CD4-positive, alpha-beta T cell treated with Interleukin-17A for 4 hours (primary cell): Measurements from ENCODE around the gene ENO3.

Experiments used
- DNase-seq: peaks from one replicate; pipeline ENCODE4 v3.0.0-alpha.2; 2020; ENCODE audit warnings: mixed read lengths

Gene ENO3

GRCh38 chr17:4950075-4950745 lies 709 bp upstream of the ENO3 start:
- DNase-seq, result peak; percentile 76

GRCh38 chr17:4951486-4951885 lies 567 bp downstream of the ENO3 start:
- DNase-seq, result no peak

- no peak for DNase-seq
Observed at GRCh38 chr17:4953451-4953961, 2.6 kb downstream of the ENO3 start.

- DNase-seq, result no peak
Observed at GRCh38 chr17:4955091-4955490, 4.2 kb downstream of the ENO3 start.

- DNase-seq, result peak; percentile 76
Observed at GRCh38 chr17:4956493-4957061, 5.7 kb downstream of the ENO3 start.

GRCh38 chr17:4958102-4958501 lies 7.2 kb downstream of the ENO3 start:
- no peak for DNase-seq

GRCh38 chr17:4959261-4959965 lies 8.5 kb downstream of the ENO3 start:
- DNase-seq, result no peak

GRCh38 chr17:4960279-4960922 lies 9.5 kb downstream of the ENO3 start:
- no peak for DNase-seq

GRCh38 chr17:4965311-4965986 lies 14.5 kb downstream of the ENO3 start:
- no peak for DNase-seq

GRCh38 chr17:4966844-4967538 lies 16.1 kb downstream of the ENO3 start:
- DNase-seq, result peak; percentile 94

- peak; percentile 94 for DNase-seq
Observed at GRCh38 chr17:4967539-4968485, 16.9 kb downstream of the ENO3 start, which contains the start of gene SPAG7. Gene SPAG7, minus strand, starts transcription at chr17:4967817. Its CDS starts 13 bp downstream, at chr17:4967804.

- no peak for DNase-seq
Observed at GRCh38 chr17:4968486-4969046, 17.6 kb downstream of the ENO3 start.

GRCh38 chr17:4969047-4969550 lies 18.2 kb downstream of the ENO3 start:
- DNase-seq, result no peak

- DNase-seq, result no peak
Observed at GRCh38 chr17:4969551-4970173, 18.7 kb downstream of the ENO3 start.

- DNase-seq, result no peak
Observed at GRCh38 chr17:4970273-4970672, 19.4 kb downstream of the ENO3 start.

GRCh38 chr17:4971826-4972225 lies 20.9 kb downstream of the ENO3 start:
- no peak for DNase-seq

GRCh38 chr17:4972322-4972721 lies 21.4 kb downstream of the ENO3 start:
- DNase-seq, result no peak

- DNase-seq, result no peak
Observed at GRCh38 chr17:4972752-4973151, 21.8 kb downstream of the ENO3 start.

- DNase-seq, result no peak
Observed at GRCh38 chr17:4973256-4974114, 22.6 kb downstream of the ENO3 start.
